Activated CD8-positive, alpha-beta memory T cell treated with anti-CD3 and anti-CD28 coated beads, Interleukin-2, amount 50 U/mL, for 24 hours (primary cell): ENCODE measurements around the gene TSPAN32.
"Not testable (repeated sequence)": the region's sequence is repeated elsewhere in the genome, so short reads cannot be mapped to it uniquely, and the experiment has no call there.

Experiments
- DNase-seq: peaks from one replicate; pipeline ENCODE4 v3.0.0-alpha.2; 2020; ENCODE audit errors: extremely low read depth

Gene TSPAN32

DNA sequence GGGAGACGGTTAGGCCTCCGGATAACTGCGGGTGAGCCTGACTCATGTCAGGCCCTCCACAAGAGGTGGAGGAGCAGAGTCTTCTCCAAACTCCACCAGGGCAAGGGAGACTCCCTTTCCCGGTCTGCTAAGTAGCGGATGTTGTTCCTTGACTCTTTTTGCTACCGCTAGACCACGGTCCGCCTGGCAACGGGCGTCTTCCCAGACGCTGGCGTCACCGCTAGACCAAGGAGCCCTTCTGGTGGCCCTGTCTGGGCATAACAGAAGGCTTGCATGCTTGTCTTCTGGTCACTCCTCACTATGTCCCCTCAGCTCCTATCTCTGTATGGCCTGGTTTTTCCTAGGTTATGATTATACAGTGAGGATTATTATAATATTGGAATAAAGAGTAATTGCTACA lies 15.5 kb upstream of the TSPAN32 start:
- not testable (repeated sequence) for DNase-seq

DNA sequence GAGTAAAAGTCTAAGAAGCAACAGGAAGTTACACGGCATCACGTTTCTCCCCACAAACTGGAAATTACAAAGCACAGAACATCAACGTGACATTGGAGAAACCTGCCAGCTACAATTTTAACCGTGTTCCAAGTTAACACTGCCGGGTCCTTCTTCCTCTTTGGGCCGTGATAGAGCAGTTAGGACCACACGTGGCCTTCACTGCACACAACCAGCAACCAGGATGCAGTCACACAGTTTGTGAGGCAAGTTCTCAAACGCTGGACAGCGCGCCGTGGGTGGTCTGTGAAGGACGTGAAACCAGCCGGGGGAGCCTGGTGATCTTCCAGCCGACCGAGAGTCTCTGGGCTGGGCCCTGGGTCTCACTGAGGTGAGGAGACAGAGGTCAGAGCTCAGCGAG lies 14.7 kb upstream of the TSPAN32 start:
- no peak for DNase-seq

DNA sequence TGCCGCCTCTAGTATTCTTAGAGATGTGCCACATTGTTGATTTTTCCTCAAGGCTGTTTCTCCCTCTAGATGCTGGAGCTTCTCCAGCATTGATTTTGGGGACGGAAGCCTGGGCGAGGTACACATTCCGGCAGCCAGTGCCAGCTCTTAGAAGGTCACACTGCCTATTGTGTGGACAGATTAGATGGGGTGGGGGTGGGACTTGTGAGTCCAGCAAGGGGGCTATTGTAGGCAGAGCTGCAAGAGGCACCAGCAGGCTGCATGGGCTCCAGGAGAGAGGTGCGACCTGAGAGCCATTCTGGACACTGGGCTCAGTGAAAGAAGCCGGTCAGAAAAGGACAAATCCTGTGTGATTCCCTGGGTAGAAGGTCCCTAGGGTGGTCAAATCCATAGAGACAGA lies 12.5 kb upstream of the TSPAN32 start:
- no peak for DNase-seq

DNA sequence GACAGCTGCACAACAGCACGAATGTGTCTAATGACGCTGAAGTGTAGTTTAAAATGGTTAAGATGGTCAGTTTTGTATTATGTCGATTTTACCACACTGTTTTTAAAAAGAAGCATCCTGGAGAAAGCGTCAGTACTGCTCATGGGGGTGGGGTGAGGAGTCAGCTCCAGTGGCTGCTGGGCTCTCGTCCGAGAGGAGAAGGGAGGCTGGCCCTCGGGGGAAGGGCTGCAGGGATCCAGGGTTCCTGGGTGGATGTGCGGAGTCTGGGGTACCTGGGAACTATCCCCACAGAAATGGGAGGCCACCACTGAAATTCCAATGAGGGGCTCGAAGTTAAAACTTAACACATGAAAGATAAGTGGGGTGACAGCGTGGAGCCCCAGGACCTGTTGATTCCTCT lies 12.0 kb upstream of the TSPAN32 start:
- DNase-seq: no peak

DNA sequence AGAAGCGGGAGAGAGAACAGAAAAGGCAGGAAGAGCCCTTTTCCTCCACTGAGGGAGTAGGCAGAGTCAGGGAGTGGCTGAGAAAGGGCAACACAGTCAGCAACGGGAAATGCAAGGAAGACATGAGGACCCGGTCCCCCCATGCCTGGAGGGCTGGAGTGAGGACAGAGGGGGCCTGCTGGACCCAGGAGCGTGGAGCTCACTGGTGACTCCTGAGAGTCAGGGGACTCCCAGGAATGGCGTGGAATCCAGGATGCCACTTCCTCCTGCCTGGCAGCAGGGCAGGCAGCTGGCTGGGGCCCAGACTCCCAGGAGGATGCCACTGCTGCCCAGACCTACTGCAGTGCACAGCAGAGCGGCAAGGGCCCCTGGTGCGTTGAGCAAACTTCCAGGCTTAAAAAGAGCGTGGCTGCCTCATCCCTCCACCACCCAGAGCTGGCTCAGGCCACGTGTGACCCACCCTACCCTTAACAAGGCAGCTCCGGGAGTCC lies 11.4 kb upstream of the TSPAN32 start:
- no peak for DNase-seq

DNA sequence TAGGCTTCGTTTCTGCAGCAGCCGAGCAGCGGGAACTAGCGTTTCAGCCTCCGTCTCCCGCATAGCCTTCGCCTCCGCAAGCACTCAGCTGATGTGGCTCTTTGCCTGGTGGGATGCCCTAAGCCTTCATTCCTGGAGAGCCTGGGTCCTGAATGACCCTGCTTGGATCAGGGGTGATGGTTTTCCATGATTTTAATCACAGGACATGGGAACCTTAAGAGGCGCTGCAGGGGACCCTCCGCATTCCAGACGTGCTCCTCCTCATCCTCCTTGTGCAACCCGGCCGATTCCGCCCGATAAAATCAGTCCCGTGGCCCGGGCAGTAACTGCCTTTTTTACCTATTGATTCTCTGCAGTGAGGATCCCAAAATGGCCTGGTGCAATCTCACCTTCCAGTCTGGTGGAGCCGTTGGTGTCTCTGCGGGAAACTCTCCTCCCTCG lies 8.3 kb upstream of the TSPAN32 start:
- no peak for DNase-seq

DNA sequence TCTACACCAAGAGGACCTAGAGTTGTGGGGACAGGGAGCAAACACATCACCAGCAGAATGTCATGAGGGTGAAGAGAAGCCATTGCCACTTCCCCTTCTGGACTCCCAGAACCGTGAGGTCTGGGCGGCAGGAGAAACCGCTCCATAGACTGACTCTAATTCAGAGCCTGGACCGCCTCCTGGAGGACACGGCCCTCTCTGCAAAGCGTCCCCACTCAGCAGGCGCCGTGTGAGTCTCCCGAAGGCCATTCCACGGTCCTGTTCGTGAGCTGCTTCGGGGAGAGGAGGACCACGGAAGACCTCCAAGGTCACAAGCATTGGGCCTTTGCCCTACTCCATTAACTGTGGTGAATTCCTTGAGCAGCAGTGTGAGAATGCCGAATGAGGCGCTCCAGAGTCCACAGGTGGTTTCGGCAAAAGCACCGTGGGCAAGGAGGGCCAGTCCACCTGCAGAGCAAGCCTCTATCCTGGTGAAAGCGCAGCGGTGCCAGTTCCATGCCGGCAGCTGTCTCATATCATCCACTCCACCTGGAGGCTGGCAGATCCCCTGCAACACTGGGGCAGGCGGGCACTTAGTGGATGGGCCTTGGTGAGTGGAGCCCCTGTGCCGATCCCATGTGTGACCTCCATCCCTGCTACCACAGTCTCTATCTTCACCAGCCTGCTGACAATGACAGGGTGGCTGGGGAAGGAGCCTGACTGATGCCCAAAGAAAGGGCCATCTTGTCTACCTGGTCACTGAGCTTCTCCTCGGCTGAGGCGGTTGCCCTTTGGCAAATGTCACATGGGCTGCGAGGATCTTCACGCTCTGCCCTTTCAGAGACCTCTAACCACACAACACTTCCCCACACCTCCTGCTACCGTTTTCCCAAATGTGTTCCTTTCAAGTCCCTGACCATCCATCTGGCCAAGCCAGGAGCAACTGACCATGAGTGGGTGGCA lies 7.6 kb upstream of the TSPAN32 start:
- DNase-seq: no peak

DNA sequence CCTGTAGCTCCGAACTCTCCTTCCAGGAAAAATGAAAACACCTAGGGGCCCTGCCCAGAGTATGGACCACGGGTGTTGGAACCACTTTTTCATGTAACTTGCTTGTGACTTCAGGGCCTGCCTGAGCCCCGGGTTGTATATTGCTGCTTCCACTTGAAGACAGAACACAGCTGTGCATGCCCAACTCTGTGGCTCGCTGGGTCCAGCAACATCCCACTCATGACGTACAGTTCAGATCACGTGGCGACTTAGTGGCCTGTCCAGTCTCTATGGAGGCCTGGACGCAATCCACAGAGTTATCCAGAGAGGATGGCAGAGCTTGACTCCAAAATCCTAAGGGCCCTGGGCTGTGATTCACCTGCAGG lies 6.9 kb upstream of the TSPAN32 start:
- DNase-seq: no peak

DNA sequence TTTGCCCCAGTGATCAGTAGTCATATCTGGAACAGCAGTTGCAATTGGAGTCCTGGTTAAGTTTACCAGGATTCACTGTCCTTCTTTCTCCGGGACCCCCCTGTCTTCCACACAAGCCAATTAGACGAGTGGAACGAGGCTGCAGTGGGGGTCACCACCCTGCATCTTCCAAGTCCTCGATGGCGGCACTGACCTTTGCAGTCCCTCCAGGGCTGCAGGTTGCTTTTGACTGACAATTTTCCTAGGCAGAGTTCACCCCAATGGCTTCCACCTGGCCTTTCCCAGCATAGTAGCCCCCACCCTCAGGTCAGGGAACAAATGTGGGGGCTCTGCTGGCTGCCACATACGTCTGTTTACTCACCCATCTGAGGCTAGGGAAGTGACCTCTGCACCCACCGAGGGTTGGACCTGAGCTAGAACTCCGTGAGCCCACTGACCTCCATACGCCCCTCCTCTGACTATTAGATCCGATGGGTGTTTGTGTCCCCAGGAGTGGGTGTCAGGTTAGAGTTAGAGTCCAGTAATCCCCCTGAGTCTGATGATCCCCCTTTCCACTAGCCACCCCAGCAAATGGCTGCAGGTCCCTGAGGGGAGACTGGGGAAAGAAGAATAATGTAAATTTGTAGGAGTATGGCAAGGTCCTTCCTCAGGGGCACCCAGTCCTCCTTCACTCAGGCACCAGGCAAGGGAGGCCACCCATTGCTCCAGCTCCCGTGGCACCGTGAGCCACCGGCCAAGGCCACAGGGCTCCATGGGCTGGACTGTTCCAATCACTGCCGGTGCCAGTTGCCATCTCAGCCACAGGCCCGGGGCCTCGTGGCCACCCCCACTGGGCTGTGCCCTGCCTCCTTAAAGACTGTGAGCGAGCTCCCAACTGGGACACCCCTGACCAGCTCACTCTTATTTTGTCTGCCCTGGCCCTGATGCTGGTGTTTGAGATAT lies 5.6 kb upstream of the TSPAN32 start:
- no peak for DNase-seq

DNA sequence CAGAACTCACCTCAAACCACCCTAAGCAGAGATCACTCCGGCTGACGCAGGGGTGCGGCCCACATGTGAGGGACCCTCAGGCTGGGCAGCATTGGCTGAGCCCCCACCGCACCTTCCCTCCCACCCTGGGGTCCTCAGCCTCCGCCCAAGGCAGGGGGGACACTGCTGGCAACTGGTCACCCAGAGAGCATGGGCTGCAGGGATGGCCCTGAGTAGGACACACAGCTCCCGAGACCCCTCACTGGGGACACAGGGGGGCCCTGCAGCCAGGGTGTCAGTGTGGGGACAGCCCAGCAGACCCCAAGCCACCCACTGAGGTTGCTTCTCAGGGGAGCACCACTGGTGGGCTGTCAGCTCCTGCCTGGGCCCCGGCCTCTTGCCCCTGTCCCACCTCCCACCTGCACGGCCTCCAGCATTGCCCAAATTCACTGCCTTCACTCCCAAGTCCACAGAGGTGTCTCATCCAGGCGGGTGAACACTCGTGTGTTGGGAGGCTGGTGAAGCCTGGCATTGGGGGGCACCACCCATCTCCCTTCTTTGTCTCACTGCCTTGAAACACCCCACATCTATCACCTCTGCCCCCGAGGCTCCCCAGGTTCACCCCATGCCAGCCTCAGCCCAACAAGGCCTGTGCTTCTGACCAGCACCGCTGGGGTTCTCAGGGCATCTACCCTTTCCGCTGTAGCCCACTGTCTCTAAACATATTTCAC lies 4.7 kb upstream of the TSPAN32 start:
- no peak for DNase-seq

DNA sequence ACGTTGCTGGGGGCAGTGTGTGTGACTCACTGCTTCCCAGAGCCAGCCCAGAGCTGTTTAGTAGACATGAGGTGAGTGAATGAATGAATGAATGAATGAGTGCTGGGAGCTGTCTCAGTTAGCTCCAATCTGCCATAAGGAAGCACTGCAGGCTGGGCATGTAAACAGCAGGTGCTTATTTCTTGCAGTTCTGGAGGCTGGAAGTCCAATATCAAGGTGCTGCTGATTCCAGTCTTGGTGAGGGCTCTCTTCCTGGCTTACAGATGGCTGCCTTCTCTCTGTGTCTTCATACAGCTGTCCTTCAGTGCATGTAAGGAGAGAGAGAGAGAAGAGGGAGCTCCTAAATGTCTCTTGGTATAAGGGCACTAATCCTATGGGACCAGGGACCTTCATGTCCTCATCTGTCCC lies 4.2 kb upstream of the TSPAN32 start:
- no peak for DNase-seq

DNA sequence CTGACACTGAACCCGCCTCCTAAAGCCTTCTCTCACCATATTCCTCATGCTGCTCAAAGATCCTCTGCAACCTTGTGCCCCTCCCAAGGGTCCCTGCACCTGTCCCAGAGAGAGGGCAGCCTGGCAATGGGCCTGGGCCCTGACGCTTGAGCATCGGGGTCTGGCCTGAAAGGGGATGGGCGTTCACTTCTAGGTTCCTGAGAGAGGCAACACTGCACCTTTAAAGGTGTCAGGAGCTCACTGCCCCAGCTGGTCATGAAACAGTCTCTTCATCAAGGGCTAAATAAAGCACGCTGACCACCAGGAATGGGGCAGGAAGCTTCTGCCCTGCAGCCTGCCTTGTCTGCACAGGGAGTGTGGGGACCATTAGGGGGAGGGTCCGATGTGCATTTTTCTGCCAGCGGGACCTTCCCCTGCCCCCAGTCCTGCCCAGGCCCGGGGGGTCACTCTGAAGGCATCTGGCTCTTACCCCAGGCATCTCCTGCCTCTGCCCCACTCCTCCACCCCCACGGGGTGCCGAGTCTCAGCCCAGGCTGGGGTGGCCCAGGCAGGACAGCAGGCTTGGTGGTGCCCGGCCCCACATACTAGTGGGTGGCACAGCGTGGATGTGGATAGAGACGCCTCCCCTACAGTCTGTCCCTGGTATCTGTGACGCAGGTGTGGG lies 3.5 kb upstream of the TSPAN32 start:
- no peak for DNase-seq

DNA sequence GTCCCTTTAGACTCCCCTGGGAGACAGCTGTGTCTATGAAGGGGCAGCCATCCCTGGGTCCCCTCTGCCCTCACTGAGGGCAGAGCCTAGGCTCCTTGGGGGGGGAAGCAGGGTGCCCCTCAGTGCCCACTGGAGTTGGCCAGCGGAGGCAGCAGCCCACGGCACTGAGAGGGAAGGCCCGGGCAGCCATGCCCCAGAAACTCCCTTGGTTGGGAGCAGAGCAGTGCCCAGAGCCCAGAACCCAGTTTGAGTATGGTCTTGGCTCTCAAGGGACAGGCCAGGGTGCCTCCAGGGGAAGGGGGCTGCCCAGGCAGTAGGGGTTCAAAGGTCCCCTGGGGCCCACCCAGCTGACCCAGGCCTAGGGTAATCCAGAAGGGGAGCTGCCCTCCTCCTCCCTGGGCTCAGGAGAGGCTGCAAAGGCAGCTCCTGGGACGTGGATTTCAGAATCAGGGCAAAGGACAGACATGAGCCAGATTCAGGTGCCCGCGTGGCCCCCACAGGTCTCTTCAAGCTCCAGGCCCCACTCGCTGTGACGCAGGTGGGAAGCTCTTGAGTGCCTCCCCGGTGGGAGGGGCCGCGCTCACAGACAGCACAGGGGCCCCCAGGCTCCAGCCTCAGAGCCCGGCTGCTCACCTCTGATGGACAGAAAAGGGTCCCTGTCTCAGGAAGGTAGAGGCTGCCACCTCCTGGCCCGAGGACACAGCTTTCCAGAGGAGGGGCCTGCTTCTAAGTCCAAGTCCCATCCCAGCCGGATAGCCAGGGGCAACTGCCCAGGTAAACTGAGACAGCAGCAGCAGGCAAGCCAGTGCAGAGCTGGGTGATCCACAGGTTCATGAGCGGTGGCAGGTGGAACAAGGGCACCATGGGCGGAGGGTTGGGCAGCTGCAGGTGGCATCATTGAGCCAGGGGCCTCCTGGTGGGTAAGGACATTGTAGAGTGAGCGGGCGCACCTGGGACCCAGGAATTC lies 2.7 kb upstream of the TSPAN32 start:
- no peak for DNase-seq

DNA sequence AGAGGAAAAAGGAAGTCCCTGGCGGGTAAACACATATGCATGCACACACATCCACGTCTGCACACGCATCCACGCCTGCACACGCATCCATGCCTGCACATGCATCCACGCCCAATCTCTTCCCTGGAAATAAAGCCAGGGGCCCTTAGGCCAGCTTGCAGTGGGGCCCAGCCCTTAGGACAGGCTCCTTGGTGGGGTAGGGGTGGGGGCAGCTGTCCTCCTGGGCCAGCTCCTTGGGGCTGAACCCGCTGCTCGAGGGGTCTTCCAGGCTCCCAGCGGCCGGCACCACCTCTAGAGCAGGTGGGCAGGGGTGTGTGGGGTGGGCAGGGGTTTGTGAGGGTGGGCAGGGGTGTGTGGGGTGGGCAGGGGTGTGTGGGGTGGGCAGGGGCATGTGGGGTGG lies 2.0 kb upstream of the TSPAN32 start:
- DNase-seq: no peak

DNA sequence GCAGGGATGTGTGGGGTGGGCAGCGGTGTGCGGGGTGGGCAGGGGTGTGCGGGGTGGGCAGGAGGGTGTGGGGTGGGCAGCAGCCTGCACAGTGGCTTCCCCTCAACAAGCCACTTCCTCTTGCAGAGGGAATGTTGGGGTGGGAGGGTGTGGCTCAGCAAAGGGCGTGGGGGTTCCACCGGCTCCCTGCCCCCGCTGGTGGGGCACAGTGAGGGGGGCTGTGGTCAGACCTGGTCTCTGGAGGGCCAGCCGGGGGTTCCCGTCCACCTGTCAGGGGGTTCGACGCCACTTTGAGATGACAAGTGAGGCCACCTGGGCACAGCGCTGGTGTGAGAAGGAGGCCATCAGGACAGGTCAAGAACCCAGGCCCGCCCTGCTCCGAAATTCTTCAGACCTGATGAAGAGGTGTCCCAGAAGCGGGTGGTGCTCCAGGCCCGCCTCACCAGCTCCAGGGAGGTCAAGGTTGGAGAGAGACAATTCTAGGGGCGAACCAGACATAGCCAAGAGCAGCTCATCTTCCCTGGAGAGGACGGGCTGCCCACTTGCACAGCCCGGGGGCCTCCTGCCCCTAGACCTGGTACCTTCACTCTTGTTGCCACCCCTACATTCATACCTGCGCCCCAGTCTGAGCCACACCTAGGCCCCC lies 1.4 kb upstream of the TSPAN32 start:
- DNase-seq: no peak

DNA sequence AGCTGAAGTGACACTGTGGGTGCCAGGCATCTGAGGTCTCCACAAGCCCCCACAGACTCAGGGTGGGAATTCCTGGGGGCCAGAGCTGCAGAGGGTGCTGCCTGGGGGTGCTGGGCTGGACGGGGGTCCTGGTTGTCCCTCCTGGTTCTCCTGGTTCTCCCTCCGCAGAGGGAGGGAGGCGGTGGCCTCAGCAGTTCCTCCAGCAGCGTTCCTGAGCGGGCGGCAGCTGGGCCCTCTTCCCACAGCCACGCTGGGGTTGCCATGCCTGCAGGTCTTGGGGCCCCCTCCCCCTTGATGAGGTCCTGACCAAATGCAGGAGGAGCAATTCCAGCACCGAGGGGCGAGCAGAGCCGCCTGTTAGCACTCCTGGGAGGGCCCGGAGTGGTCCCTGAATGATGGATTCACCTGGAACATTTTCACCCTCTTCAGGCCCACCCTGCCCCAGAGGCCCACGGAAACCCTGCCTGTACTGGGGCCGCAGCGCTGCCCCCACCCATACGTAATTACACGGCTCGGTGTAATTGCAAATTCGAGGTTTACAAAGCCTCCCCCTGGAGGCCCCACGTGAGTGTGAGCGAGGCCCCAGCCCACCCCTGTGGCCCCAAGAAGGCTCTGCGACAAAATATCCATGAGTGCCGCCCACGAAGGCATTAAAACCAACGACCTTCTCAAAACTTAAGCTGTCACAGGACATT lies 730 bp upstream of the TSPAN32 start:
- no peak for DNase-seq

DNA sequence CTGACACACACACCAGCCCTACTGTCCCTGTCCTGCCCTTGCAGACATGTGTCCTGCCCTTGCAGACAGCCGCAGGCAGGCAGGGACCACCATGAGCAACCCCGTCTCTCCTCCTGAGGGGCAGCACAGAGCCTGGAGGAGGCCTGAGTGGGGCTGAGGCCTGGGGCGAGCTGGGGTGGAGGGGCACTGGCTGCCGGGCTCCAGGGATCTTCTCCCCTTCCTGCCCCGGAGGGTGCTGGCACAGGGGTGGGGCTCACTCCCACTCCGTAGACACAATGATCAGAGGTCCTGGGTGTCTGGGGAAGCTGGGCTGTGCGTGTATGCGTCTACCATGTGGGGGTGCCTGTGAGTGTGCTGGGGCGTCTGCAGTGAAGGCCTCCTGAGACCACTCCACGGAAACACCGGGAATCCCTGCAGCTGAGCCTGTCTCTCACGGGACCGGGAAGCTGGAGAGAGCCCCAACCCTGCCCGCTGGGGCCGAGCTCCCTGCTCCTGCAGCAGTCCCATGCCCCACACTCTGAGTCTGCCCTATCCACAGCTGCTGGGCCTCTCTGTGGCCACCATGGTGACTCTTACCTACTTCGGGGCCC lies 588 bp downstream of the TSPAN32 start:
- DNase-seq: no peak

DNA sequence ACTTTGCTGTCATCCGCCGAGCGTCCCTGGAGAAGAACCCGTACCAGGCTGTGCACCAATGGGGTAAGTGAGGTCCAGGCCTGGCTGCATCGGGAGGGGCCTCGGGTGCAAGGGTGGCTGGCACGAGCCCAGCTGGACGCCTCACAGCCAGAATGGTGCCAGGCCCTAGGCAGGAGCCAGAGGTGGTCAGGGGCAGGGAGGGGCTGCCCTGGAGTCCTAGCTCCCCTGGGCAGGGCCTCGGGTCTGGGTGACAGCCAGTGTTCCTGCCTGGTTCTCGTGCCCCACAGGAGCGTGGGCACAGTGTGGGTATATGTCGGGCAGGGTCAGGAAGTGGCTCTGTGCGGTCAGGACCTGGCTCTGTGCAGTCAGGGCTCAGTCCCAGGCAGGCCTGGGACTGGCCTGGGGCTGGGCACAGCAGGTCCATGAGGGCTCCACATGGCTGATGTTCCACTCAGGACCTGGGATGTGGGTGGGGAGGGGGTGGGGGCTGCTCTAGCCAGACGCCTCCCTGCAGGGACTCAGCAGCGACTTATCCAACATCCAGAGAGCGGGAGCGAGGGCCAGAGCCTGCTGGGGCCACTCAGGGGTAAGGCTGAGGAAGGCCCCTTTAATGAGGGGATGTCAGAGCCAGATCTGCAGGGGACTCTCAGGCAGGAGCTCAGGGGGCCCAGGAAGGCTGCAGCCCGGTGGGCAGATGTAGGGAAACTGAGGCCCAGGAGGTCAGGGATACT lies 1.2 kb downstream of the TSPAN32 start:
- no peak for DNase-seq
